ENCODE data around the gene CASK.

GRCh38 chrX:41677183-41678060 is 245.9 kb downstream of the CASK start:
- TF ChIP-seq CTCF (IDR thresholded peaks at IDR 0.05) (no peak), POLR2A (IDR thresholded peaks at IDR 0.05) (no peak)

Data from sigmoid colon (tissue), 3 donors.